ENCODE data around the gene FAM118A. TPM values are rescaled to one million over a fixed set of nuclear protein-coding genes. Genes with fewer than 3 reads are reported as not detected.
A peak's percentile ranks its signal among the peaks of the same experiment; 100 is the strongest.

The FAM118A gene
- polyA plus RNA-seq, 3 donors: 20.0 to 423 (median 27.9) TPM

DNA sequence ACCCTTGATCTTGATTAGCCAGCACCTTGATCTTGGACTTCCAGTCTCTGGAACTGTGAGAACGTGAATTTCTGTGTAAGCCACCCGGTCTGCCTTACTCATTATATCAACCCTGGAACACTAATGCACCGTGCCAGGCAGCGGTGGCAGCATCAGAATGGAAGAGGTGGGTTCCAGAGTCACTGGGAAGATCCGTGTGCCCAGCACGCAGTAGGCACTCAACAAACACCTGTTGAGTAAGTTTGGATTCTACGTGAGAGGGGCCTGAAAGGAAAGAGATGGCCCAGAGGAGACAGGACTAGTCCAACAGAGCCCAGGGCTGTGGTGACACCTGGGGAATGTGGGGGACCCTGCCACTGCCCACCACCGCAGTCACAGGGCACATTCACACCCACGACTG, 31.6 kb upstream of the FAM118A start:
- no peaks in the 10 kb centered on the region for H3K9me3 ChIP-seq (replicated peaks in 1 of 2; ENCODE audit: control insufficient read depth in 1 of 2, insufficient read depth in 1 of 2, low read length in 2 of 2)
- no peaks in the 10 kb centered on the region for H4K20me1 ChIP-seq (ENCODE audit: insufficient read depth, low read length)
- H3K27me3 Mint-ChIP-seq (ENCODE audit: low read depth in 3 of 3): peaks cover 2 to 8% (median 3%) of the 10 kb centered on the region in 3 donors
- peaks cover 34% of the 10 kb centered on the region for H3K4me1 Mint-ChIP-seq
- H3K9me3 Mint-ChIP-seq: peaks cover 0 to 5% (median 2%) of the 10 kb centered on the region in 7 donors
- H3K27ac ChIP-seq (ENCODE audit: low read depth in 1 of 2, low read length in 2 of 2): no peak overlapping the region
- peak overlapping the region in 2 of 7 donors; percentile 41 to 71 for H3K27ac Mint-ChIP-seq
- TF ChIP-seq, protein P1, sequence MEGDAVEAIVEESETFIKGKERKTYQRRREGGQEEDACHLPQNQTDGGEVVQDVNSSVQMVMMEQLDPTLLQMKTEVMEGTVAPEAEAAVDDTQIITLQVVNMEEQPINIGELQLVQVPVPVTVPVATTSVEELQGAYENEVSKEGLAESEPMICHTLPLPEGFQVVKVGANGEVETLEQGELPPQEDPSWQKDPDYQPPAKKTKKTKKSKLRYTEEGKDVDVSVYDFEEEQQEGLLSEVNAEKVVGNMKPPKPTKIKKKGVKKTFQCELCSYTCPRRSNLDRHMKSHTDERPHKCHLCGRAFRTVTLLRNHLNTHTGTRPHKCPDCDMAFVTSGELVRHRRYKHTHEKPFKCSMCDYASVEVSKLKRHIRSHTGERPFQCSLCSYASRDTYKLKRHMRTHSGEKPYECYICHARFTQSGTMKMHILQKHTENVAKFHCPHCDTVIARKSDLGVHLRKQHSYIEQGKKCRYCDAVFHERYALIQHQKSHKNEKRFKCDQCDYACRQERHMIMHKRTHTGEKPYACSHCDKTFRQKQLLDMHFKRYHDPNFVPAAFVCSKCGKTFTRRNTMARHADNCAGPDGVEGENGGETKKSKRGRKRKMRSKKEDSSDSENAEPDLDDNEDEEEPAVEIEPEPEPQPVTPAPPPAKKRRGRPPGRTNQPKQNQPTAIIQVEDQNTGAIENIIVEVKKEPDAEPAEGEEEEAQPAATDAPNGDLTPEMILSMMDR (IDR thresholded peaks at IDR 0.05): no peak
- no peak overlapping the region for H3K4me3 ChIP-seq (replicated peaks in 1 of 3; ENCODE audit: low read depth in 2 of 3, low read length in 3 of 3)
- no peaks in the 10 kb centered on the region for H3K27me3 ChIP-seq (ENCODE audit: control insufficient read depth in 2 of 2, insufficient read depth in 2 of 2, low read length in 2 of 2)
- H3K4me3 Mint-ChIP-seq: no peak overlapping the region
- H2AFZ ChIP-seq (ENCODE audit: insufficient read depth, low read depth, low read length, poor library complexity, severe bottlenecking): no peak overlapping the region
- no peaks in the 10 kb centered on the region for H3K36me3 ChIP-seq (replicated peaks in 1 of 2; ENCODE audit: control insufficient read depth in 1 of 2, insufficient read depth in 2 of 2, low read length in 2 of 2)
- H3K9ac ChIP-seq (ENCODE audit: insufficient read depth, low read length, poor library complexity, severe bottlenecking): no peak overlapping the region
- H3K4me1 ChIP-seq (ENCODE audit: control insufficient read depth in 1 of 2, insufficient read depth in 2 of 2, low read length in 2 of 2): peaks cover 25 to 33% of the 10 kb centered on the region in 2 donors
- WGBS (ENCODE audit: insufficient coverage): 91% methylated on average over 4 of the region's 9 CpGs
- no peak overlapping the region for H3K4me2 ChIP-seq (replicated peaks; ENCODE audit: extremely low read depth, low read length, poor library complexity, severe bottlenecking)
- intact Hi-C loops (cut with micrococcal nuclease): no loop called here
- no peaks in the 10 kb centered on the region for H3K36me3 Mint-ChIP-seq
- no peak for DNase-seq
- no peaks in the 10 kb centered on the region for H3K79me2 ChIP-seq (ENCODE audit: insufficient read depth, low read length)

DNA sequence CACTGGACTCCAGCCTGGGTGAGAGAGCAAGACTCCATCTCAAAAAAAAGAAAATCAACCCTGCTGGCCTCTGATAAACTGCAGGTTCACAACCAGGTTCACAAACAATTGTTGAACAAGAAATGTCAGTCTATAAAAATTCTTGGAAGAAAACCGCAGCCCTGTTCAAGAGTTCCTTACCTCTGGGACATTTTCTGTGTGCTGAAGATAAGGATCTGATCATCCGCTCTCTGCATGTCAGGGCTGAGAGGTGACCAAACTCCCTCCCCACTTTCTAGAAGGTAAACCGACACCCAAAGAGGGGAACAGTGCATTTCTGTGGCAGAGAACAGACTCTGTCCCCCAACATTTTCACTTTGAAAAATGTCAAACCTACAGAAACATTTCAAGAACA, 29.1 kb upstream of the FAM118A start:
- Histone ChIP-seq H4K20me1 (ENCODE audit: insufficient read depth, low read length) (no peaks in the 10 kb centered on the region), H3K4me3 (replicated peaks in 1 of 3; ENCODE audit: low read depth in 2 of 3, low read length in 3 of 3) (no peak overlapping the region), H3K79me2 (ENCODE audit: insufficient read depth, low read length) (no peaks in the 10 kb centered on the region), H3K27me3 (ENCODE audit: control insufficient read depth in 2 of 2, insufficient read depth in 2 of 2, low read length in 2 of 2) (no peaks in the 10 kb centered on the region), H3K36me3 (replicated peaks in 1 of 2; ENCODE audit: control insufficient read depth in 1 of 2, insufficient read depth in 2 of 2, low read length in 2 of 2) (no peaks in the 10 kb centered on the region), H3K4me2 (replicated peaks; ENCODE audit: extremely low read depth, low read length, poor library complexity, severe bottlenecking) (peak overlapping the region; percentile 53), H2AFZ (ENCODE audit: insufficient read depth, low read depth, low read length, poor library complexity, severe bottlenecking) (no peak overlapping the region), H3K9ac (ENCODE audit: insufficient read depth, low read length, poor library complexity, severe bottlenecking) (peak overlapping the region; percentile 54), H3K27ac (ENCODE audit: low read depth in 1 of 2, low read length in 2 of 2) (peak overlapping the region; percentile 73 to 84), H3K4me1 (ENCODE audit: control insufficient read depth in 1 of 2, insufficient read depth in 2 of 2, low read length in 2 of 2) (peaks cover 40 to 51% of the 10 kb centered on the region in 2 donors), H3K9me3 (replicated peaks in 1 of 2; ENCODE audit: control insufficient read depth in 1 of 2, insufficient read depth in 1 of 2, low read length in 2 of 2) (no peaks in the 10 kb centered on the region)
- intact Hi-C loops (cut with micrococcal nuclease): no loop called here
- Mint-ChIP-seq H3K9me3 (peaks cover 0 to 5% (median 2%) of the 10 kb centered on the region in 7 donors), H3K27ac (peak overlapping the region; percentile 88 to 97 (median 93)), H3K36me3 (no peaks in the 10 kb centered on the region), H3K27me3 (ENCODE audit: low read depth in 3 of 3) (peaks cover 2 to 8% (median 7%) of the 10 kb centered on the region in 3 donors), H3K4me3 (no peak overlapping the region), H3K4me1 (peaks cover 48% of the 10 kb centered on the region)
- TF ChIP-seq, protein P1 (IDR thresholded peaks at IDR 0.05): no peak
- 100% methylated on average over 1 of the region's 3 CpGs for WGBS (ENCODE audit: insufficient coverage)
- DNase-seq: no peak

Measured in CD14-positive monocyte (primary cell).